OCI-M1 (cell line): ENCODE results near the gene HOXA7.

Source experiments
- DNase-seq: peaks from one replicate; lab custom pipeline; 2025; lab: John Stamatoyannopoulos, UW

HOXA7 gene

DNA sequence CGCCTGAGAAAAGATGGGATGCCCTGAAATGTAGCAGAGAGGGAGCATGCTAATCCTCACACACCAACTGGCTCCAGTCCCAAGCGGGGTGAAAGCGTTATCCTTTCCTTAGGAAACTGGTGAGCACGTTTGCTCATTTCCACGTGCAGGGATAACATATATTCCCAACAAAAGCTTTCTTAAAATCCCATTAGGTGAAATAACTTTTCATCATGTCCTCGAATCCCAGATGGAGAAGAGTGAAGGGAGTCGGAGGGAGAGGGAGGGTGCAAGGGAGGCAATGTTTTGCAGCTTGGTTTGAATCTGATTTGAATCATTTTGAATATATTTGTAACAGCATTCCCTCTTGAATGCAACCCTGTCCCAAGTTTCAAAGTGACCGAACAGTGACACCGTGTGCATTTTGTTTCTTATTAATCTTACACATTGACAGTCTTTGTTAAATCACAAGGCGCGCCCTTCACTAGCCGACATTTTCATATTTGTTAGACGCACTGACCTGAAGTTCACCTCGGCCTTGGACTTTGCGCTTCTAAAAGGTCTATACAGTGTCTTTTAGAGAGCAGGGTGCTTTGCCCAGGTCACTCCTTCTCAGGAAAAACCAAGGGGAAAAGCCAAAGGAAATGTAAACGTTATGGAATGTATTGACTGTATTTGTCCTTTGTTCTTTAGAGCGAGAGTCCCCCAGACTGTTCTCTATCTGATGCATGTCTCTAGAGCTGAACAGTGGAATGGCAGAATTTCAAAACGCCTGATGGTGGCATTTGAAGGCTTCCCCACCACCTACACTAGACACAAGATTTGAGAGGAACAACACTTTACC is 22.9 kb downstream of the HOXA7 start:
- DNase-seq: no peak

DNA sequence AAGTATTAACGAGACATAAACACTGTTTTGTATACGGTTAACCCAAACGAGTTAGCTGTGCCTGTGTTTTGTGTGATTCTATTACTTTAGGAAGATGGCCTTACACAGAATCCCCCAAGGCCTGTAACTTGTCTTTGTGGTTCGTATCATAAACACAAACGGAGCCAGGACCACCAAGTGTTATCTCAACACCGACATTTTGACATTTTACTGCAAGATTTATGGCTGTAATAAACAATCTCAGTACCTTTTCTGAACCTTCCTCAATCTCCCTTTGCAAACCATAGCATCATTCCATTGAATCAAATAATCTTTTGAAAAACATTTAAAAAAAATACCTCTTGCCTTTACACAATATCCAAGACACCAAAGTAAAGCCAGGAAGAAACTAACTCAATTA is 23.5 kb downstream of the HOXA7 start:
- no peak for DNase-seq

DNA sequence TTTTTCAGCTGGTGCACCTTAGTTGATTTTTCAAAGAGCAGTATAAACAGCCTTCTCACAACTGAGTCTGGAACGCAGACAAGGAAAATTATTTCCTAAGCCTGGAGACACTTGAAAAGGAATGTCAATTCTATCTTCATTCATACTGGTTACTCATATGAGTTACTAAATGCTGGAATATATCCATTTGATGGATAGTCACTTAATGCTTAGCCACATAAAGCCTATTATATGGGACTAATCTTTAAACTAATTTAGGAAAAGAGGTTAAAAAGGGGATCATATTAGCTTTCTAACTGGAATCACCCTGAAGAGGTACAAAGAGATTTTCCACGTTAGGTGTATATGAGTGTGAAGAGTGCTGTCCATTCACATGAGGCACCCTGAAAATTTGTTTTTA is 24.3 kb downstream of the HOXA7 start:
- DNase-seq: no peak

DNA sequence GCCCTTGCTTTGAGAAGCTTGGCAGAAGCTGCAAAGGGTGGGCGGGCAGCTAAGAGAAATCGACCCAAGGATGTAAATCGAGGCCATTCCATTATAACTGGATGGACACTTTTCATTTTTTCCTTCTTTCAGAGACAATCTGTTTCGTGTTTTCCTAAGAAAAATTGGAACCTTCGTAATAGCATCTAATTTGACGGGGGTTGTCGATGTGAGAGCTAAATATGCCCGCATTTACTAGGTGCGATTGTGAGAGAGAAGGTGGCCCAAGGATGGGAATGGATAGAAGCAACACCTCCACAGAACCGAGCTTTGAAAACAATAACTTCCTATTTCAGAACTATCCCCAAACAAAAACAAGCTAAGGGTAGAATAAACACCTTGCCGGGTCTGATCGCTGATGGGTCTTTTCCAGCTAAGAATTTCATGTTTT is 25.1 kb downstream of the HOXA7 start:
- no peak for DNase-seq

DNA sequence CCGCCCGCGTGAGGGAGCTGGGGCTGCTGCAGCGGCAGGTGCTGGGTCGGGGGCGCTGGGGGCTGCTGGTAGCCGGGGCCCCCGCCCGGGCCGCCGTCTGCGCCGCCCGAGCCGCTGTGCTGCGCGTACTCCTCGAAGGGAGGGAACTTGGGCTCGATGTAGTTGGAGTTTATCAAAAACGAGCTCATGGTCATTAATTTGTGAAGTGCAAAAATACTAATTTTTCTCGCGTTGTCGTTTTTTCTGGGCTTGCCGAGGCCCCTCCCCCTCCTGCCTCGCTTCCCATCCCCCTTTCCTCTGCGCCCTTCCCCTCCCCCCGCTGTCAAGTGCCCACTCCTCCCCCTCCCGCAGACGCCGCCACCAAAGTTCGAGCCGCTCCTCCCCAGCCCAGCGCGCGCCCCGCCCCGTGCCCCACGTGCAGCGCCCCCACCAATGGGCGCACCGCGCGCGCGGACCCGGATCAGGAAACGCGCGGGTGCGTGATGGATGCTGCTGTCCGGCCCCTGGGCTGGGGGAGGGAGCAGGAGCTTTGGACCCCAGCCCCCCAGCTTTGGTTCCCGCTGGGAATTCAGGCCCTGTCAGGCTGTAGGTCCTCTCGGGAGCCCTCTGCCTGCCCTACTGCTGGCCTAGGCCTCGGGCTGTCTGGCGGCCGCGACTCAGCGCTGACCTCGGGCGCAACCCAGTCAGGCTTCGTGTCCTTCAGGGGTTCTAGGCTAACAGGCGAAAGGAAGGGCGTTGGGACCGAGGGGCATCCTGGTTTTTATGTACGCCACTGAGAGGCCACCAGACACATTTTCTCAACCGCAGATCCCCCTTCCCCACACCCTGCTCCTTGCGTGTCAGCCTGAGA is 25.7 kb downstream of the HOXA7 start, which contains the start of gene HOXA4:
TSS of gene HOXA4 (minus strand) at position 218 of the 850 bp plus-strand sequence. CDS start at position 194, 24 bp downstream.
- peak; percentile 90 for DNase-seq

DNA sequence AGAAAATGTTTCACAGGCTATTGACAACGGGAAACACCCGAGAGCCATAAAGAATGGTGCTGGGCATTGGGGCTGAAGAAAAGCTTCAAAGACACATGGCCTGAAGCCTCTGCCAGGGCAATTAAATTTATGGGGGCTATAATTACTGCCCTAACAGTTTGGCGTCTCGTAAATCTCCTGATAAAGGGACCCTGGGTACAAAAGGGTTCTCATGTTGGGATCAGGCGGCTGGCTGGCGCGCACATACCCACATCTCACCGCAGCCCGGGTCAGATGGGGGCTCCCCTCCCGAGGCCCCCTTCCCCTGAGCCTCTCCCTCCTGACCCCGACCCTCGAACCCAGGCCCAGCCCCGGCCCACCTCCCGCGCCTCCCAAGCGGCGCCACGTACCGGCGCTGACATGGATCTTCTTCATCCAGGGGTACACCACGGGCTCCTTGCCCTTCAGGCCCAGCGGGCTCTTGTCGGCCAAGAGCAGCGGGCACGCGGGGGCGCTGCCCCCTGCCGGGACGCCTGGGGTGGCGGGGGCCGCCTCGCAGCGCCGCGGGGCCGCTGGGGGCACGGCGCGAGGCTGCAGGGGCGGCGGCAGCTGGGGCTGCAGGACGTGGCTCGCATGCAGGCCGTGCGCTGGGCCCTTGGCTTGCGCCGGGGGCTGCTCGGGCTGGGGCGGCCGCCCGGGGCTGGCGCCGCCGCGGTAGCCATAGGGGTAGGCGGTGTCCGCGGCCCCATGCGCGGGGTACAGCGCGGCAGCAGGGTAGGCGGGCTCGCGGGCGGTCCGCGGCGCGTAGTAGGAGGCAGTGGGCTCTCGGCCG is 26.5 kb downstream of the HOXA7 start:
- peak; percentile 38 for DNase-seq

DNA sequence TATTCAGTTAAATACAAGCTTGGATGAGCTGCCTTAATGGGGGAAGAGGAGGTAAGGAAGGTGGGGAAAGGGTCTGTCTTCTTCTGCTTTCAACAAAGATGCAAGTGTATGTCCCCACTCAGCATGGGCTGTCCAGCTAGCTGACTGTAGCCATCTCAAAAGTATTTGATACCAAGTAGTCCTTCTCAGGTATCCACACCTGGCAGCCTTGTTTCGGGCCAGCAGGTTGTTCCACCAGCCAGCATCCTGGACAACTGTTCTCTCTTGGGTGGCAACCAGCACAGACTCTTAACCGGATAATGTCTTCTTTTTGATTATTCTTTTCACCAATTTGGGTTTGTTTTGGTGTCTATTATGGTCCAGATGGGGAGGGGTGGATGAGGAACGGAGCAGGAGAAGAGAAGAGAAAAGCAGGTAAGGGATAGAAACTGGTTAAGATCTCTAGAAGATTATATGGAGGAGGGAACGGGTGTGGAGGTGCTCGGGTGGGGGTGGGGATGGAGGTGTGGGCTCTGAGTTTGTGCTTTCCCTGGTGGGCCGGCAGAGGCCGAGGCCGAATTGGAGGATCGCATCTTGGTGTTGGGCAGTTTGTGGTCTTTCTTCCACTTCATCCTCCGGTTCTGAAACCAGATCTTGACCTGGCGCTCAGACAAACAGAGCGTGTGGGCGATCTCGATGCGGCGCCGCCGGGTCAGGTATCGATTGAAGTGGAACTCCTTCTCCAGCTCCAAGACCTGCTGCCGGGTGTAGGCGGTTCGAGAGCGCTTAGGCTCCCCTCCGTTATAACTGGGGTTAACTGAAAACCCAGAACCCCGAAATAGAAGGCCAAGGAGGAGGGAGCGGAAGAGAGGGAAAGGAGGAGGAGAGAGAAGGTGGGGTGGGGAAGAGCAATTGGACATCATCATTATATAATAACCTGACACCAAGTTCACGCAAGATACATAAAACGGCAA is 27.4 kb downstream of the HOXA7 start:
- no peak for DNase-seq

DNA sequence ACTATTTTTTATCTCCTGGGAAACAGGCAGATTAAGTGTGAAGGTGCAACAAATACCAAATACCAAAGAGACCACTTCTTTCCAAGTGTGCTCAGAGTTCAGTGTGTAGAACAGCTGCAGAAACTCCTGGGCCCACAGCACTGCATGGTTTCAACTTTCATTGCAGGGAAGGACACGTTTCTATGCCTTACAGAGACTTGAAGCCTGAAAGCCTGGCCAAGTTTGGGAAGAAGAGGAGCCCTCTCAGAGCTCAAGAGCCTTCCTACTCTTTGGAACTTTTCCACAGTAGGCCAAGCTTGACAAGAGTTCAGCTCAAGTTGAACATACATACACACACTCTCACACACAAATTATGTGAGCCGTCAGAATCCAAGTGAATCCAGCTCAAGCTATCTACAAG is 28.4 kb downstream of the HOXA7 start:
- no peak for DNase-seq

DNA sequence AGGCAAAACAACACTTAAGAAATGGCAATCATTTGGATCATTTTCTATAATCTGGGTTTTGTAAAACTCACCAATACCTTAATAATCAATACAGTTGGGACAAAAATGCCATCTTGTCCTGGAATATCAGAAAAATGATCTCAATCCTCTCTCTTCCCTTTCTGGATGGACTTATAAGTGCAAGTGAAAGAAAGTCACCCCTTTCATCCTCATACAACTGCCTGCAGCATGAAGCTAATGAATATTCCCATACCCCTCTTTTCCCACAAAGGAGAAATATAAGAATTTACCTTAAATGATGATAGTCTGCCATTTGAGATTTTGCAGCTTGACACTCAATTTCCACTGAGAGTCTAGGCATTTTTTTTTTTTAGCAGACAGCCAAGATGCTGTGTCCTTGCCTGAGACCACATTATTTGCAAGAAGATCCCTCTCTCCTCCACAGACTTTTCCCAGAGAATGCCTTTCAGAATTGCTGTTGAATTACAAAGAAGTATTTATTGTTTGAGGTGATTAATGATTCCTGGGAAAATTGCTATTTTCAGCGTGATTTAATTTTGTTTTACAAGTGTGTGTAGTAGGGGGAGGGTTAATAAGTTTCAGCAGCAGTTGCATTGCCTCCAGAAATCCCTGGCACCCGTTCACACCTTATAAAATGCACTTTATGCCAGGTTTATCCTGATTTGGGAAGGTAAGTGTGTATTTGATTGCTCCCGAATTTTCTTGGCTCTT is 29.7 kb downstream of the HOXA7 start:
- DNase-seq: no peak

DNA sequence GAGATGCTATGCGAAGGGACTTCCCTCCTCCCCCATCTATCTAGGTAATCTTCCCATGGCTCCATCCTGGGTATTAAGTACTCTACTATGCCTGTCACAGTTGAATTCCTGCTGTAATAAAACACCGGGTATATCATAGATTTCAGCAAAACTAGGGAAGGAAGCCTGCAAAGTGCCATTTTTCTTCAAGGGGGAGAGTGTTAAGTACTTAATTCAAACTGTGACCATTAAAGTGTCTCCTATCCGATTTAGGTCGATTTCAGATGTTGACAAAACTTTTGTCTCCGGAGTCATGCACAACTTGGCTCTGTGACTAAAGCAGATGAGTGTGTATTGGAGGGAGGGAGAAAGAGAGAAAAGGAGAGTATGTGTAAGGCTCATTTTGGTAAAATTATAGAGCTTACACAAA is 30.5 kb downstream of the HOXA7 start:
- no peak for DNase-seq

DNA sequence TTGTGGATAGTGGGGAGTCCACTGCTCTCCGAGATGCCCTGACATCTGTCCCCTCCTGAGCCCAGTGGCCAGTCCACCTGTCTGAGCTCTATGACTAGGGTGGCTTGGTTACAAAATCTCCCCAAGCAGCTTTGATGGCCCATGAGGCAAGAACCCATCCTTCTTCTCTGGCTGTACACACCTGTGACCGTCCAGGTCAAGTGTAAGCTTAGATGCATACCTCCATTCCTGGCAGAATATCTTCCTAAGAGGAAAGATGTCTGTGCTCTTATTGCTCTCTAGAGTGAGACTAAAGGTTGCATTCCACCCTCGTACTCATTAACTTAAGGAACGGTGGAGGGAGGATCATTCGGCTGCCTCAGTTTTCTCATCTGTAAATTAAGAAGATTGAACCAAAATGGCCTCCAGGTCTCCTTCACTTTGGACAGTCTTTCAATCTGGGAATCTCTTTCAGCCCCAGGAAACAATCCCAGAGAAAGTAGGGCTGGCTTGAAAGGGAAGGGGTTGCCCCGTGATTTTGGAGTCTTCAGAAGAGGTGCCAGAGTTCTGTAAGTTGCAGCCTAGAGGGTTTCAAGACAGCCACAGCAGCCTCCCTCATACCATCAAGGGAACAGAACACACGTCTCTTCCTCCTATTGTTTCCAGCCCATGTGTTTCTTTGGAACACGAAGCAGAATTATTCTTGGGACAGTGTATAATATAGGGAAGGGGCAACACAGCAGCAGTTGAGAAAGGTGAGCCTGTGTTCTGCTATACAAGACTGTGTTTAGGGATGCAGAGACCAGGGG is 31.4 kb downstream of the HOXA7 start:
- DNase-seq: no peak

DNA sequence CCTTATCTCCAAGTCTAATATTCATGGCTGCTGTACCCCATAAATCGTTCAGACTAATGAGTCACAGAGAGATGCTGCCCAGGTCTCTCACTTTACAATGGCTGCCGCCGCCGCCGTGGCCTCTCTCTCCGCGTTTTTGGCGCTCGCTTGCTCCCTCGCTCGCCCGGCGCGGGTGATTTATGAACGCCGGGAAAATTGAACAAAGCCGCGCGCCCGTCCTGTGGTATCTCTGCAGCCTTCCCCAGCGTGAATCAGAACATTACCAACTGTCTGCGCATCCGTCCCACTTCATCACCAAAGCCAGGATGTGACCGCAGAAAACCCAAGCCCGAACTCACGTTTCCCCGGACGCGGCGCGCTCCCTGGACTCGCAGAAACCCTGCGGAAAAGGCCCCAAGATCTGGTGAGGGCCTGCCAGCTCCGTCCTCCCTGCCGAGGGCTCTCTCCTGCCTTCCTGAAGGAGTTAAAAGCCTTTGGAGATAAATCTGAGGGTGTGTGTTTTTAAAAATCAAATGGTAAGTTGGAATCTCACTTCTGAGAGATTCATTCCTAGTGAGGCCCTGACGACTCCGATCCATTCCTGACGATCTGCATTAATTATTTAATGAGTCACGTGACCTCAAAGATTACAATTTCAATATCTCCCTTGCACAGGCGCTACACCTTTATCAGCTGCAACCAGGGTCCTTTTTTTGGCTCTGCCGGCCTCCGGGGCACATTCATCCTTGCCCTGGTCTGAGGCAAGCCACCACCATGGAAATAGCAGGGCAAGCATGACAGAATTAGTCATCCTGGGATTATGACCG is 32.2 kb downstream of the HOXA7 start:
- no peak for DNase-seq

DNA sequence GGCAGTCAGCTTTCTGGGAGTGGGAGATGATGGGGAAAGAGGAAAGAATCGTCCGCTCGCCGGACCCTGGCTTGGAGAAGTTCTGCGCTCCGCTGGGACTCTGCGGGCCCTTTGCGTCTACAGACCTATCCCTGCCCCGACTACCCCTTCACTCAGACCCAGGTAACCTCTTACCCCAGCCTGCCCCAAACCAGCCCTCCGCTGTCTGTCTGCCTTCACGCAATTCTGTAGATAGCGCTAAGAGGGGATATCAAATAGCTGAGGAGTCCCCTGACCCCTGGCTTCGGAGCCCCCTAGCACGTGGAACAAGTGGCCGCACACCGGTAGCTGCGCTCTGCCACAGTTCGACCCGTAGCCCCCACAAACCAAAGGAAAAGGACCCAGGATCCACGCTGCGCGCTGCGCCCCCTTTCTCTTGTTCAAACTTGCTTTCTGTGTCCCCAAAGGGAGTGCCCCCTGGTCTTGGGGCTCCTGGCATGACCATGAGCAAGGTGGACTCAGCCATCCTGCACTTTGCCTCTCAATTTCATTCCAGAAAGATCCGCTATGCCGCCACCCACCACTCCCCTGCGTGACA is 32.9 kb downstream of the HOXA7 start:
- no peak for DNase-seq

DNA sequence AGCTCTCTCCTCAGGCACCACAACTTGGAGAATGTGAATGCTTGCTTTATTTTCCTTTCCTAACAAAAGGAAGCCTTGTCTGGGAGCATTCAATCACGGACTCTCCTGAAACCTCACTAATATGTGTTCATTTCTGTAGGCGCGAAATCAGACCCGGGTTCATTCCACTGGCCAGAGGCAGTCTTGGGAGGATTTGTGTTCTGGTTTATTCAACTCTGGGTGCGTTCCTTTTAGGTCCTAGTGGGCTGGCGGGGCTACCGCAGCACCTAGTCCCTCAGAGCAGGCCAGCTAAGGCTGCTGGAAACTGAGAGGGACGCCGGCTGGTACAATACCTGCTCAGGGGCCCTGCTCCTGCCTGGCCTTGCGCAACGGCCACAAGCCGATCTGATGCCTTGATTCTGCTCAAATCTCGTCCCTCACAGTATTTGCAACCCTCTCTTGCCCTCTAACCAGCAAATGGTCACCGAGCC is 33.4 kb downstream of the HOXA7 start:
- DNase-seq: no peak

DNA sequence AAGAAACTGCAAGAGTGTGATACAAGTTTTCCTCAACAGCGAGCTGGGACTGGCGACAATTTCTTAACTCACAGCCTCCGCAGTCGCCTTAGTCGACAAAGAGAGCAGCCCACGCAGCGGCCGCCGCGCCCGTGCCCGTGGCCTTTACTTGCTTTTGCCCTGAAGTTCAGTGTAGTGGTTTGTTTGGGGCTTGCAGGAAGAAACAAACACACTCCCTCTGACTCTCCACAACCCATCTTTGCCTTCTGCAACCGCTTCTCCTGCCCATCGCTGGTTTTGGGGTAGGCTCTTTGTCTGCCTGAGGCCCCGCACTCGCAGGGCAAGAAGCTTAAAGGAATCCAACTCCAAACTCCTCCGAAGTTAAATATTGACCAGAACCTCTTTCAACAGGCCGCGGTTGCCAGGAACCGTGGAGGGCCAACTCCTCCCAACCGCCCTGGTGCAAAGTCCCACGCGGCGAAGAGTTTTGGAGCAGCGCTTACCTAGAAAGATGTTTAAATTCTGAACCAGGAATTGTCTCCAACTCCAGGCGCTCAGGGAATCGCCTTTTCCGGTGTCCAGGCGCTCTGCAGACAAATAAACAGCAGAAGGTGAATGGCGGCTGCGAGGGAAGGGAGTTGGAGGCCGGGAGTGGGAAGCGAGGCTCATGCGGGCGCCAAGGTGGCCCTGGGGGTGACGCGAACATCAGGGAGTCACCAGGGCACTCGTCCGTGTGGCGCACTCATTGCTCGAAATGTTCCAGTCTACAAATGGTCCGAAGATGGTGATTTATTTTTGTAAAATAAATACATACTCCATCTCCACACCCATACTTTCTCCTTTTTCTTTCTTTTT is 34.2 kb downstream of the HOXA7 start:
- DNase-seq: no peak

DNA sequence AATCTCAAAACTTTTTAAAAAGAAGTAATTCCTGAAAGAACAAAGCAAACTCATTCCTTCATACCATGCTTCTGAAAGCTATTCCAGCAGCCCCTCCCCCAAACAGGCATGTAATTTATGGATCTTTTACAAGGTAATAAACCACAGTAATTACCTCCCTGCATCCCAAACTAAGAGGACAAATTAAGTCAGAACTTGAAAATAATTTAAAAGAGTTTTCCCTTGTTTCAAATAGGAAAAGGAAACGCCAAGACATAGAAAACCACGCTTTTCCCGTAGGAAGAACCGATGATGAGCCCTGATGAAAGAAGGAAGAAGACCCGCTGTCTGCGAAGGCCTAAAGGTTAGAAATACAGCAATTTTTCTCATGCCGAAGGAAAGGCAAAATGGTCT is 34.8 kb downstream of the HOXA7 start:
- DNase-seq: no peak

DNA sequence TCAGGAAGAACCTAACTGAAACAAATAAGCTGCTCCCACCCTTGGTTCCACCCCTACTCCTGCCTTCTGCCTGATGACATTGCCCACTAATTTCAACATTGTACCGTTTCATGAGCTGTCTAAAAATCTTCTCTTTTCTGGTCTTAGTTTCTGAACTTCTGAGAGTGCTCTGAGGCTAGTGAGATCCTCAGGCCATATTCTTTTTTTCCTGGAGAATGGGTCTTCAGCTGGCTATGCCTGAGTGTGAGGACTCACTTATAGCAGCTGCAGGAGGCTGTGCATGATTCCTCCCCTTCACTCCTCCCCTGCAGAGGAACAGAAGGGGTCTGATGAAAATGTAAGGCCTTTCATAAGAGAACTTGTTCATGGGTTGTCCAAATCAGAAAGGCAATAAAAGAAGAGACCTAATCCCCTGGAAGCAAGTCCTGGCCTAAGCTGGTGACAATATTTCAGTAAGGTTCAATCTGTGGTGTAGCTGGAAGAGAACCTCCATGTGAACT is 37.0 kb downstream of the HOXA7 start:
- DNase-seq: no peak
